ENCODE results near the gene INTS4.
"Not testable (repeated sequence)": the region's sequence is repeated elsewhere in the genome, so short reads cannot be mapped to it uniquely, and the experiment has no call there.

Gene INTS4

DNA sequence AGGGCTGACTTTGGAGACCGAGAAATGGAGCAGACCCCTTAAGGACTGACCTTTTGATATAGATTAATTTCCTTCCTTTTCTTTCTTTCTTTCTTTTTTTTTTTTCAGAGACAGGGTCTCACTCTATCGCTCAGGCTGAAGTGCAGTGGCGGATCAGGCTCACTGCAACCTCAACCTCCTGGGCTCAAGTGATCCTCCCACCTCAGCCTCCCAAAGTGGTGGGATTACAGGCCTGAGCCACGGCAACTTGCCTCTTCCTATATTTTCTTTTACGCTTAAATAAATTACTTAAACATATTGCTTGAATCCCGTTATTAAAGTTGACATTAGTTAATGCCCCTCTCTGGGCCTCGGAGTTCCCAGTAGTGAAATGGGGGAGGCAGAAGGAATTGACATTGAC, 29.0 kb upstream of the INTS4 start:
- DNase-seq, result no peak

GRCh38 chr11:78022397-78023396, 28.2 kb upstream of the INTS4 start, which contains the start of gene KCTD14:
Gene KCTD14 (minus strand): TSS chr11:78023276. CDS start chr11:78023249, 27 bp downstream.
- no peak for DNase-seq

DNA sequence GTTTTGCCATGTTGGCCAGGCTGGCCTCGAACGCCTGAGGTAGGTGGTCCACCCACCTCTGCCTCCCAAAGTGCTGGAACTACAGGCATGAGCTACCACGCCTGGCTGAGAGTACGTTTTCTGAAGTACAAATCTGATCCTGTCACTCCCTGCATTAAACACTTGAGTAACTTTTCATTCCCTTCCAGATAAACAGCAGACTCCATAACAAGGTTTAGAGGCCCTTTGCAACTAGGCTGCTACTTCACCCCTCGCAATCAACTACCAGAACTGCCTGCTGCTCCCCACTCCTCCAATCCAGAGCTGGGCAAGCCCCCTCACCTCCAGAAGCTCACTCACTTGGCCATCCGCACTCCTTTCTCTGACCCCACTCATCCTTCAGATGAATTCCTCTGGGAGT, 27.1 kb upstream of the INTS4 start:
- DNase-seq, result no peak

GRCh38 chr11:78020246-78020645, 25.8 kb upstream of the INTS4 start:
- DNase-seq, result no peak

GRCh38 chr11:78019808-78020207, 25.3 kb upstream of the INTS4 start:
- DNase-seq, result no peak

DNA sequence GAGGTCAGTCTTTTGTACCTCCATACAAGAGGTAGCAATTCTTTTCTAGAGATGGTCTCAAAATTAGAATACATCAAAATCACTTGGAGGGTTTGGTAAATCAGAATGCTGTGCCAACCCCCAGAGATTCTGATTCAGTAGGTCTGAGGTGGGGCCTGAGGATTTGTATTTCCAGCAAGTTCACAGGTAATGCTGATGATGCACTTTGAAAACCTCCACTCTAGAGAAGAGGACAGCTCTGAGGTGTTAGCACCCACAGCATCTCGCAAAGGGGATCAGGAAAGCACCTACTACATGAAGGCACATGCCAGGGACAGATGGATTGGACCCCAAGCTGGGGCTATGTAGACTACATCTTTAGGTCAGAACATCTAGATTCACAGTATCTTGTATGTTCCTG, 21.4 kb upstream of the INTS4 start:
- DNase-seq, result no peak

DNA sequence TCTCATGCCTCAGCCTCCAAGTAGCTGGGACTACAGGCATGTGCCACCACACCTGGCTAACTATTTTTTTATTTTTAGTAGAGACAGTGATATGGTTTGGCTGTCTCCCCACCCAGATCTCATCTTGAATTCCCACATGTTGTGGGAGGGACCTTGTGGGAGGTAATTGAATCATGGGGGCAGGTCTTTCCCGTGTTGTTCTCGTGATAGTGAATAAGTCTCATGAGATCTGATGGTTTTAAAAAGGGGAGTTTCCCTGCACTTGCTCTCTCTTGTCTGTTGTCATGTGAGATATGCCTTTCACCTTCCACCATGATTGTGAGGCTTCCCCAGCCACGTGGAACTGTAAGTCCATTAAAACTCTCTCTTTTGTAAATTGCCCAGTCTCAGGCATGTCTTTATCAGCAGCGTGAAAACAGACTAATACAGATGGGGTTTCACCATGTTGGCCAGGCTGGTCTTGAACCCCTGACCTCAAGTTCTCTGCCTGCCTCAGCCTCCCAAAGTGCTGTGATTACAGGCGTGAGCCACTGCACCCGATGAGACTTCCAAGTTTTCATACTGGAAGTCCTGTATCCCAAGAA, 20.6 kb upstream of the INTS4 start:
- not testable (repeated sequence) for DNase-seq

GRCh38 chr11:78011301-78011700, 16.8 kb upstream of the INTS4 start:
- no peak for DNase-seq

- DNase-seq, result no peak
These were observed 16.3 kb upstream of the INTS4 start for GRCh38 chr11:78010755-78011154.

- DNase-seq, result no peak
These were observed 15.8 kb upstream of the INTS4 start for GRCh38 chr11:78010304-78010703.

GRCh38 chr11:78009062-78009461, 14.6 kb upstream of the INTS4 start:
- DNase-seq, result no peak

DNA sequence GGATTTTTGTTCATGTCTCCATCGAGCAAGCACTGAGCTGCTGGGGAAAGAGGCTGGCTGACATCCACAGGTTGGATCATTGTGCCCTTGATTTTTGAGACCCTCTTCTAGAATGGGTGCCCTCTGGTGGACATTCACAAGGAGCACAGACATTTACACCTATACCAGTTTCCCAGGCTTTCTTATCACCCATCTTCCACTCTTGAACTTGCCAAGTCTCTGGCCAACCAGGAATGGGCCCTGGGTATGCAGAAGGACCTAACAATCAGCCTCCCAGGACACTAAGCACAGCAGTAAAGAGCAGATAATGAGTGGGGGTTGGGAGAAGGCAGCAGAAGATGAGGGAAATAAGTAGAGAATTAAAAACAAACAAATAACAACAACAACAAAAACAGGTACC, 5.7 kb upstream of the INTS4 start:
- peak; percentile 78 for DNase-seq

DNA sequence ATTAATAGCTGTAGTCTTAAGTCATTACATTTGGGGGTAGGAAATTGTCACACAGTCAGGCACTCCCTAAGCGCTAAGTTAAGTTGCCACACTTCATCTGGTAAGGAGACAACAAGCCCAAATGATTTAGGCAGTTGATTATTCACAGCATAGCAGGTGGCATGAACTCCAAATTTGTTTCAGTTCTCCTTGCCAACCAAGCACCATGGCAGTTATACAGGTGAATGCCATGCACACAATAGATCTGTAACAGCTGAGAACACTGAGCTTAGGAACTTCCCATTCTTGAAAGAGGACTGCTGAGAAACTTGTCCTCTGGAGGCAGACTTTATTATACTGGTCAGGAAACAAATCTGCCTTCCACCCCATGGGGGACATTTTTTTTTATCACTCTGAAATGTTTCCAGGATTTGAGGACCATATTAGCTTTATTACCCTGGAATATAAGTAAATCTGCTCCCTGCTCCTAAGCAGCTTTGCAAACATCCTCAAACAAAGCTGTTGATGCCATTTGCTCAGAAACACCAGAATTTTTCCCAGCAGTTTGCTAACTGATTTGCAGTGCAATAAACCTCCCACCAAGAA, 5.1 kb upstream of the INTS4 start:
- DNase-seq, result no peak

DNA sequence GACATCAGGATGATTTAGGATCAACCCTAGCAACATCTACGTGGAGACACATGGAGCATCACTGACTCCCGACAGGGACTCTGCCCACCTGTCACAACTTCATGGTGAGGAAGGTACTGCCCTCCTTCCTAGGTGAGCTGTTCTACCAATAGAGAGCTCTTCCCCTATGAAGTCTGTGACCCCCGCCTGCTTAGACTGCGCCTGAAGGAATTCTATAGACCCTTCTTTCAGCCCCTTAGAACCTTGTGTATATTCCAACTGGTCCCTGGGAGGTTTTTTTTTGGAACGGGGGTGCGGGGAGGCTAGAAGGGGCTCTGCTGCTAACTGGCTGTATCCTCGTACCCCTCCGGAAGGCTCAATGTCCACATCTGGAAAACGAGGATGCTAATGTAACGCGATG, 566 bp downstream of the INTS4 start:
- no peak for DNase-seq

- no peak for DNase-seq
These were observed 3.5 kb downstream of the INTS4 start for GRCh38 chr11:77990981-77991380.

- not testable (repeated sequence) for DNase-seq
These were observed 8.0 kb downstream of the INTS4 start for GRCh38 chr11:77986456-77986855.

DNA sequence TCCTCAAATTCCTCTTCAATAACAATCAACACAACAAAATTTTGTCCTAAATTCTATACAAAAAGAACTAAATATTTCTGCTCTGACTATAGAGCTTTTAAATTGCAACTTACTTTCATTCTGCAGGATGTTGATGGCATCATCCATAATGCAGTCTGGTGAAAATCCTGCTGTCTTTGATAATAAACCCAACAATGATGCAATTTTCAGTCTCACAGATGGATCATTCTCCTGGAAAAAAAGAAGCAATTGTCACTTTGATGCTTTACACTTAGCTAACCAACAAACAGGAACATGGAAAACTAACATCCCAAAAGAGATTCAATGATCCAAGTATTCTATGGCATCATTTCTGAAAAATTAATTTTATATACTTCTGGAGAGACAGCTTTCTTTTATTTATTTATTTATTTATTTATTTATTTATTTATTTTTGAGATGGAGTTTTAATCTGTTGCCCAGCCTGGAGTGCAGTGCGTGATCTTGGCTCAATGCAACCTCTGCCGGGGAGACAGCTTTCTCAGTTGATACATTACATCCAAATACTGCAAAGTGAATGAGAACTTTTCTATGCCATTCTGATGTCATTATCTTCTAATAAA, 13.0 kb downstream of the INTS4 start:
- DNase-seq, result no peak

- no peak for DNase-seq
These were observed 26.1 kb downstream of the INTS4 start for GRCh38 chr11:77968337-77968736.

DNA sequence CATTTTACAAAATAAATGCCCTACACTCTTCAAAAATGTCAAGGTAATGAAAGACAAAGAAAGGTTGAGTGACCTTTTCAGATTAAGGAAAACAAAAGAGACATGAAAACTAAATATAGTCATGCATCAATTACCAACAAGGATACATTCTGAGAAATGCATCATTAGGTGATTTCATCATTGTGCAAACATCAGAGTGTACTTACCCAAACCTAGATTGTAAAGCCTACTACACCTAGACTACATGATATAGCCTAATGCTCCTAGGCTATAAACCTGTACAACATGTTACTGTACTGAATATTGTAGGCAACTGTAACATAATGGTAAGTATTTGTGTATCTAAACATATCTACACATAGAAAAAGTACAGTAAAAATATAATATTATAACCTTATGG, 26.7 kb downstream of the INTS4 start:
- DNase-seq, result no peak

- no peak for DNase-seq
These were observed 27.3 kb downstream of the INTS4 start for GRCh38 chr11:77967121-77967520.

GRCh38 chr11:77966338-77966737, 28.1 kb downstream of the INTS4 start:
- DNase-seq, result no peak

DNA sequence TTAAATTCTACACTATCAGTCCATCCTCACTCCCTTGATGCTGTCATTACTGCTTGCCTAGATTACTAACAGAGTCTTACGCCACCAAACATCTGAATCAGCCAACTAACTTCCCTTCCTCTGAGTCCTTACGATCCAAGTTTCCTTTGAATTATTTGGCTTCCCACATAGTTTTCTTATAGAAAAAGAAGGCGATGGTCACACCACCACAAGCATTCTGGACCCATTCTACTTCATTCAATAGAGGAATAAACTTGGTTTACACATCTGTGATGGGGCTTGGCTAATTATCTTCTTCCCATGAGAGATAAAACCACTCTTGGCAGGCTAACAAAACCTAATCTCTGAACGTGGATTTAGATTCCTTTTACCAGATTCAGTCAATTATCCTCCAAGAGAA, 35.0 kb downstream of the INTS4 start:
- no peak for DNase-seq

DNA sequence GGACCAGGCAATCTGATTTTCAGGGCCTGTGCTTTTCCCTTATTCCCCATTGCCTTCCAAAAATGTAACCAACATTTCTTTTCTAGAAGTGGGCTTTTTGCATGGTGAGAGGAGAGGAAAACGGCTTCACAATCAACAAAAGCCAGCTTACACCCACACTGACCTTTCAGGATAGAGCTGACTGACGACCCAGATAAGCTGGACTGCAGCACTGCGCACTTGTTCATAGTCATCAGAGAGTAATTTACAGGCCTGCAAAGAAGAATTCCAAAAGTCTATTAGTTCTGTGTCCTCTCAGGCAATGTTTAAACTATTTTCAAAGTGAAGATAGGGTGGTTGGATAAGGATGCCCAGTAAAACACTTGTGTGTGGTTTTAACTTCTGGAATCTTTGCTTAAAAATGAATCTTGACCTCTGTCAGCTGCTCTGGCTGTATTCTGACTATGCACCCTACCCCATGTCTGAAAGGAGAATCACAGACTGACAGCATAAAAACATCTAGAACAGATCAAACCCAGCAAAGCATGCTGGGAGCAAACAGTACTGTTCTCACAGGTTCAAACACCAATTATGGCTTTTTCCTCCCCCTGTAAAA, 35.8 kb downstream of the INTS4 start:
- DNase-seq, result not testable (repeated sequence)
